Mesenchymal stem cell (in vitro differentiated cells and primary cell): ENCODE measurements around the gene GPX4.

ENCODE experiments used
- DNase-seq: peaks from one replicate; pipeline ENCODE4 v3.0.0-alpha.2; 2013
- H2AFZ ChIP-seq: one replicate; pipeline ENCODE4 v1.6.1; 2013; ENCODE audit warnings: low read depth, mild to moderate bottlenecking, control low read depth, inconsistent platforms, low read length, moderate library complexity
- H2AK5ac ChIP-seq: 2 replicates; pipeline ENCODE4 v1.6.1; 2013; ENCODE audit warnings: low read length, moderate library complexity, mild to moderate bottlenecking, inconsistent platforms; ENCODE audit not compliant: severe bottlenecking
- H2BK120ac ChIP-seq: one replicate; pipeline ENCODE4 v1.6.1; 2013; ENCODE audit warnings: low read depth, mild to moderate bottlenecking, inconsistent platforms, low read length, moderate library complexity
- H2BK12ac ChIP-seq, 2 experiments: one replicate each; pipeline ENCODE4 v1.6.1; 2013; ENCODE audit warnings: inconsistent platforms in 2 of 2, low read length in 2 of 2, mild to moderate bottlenecking in 2 of 2, moderate library complexity in 2 of 2, control low read depth in 1 of 2
- H2BK15ac ChIP-seq: one replicate; pipeline ENCODE4 v1.6.1; 2013; ENCODE audit warnings: mild to moderate bottlenecking, low read depth, inconsistent platforms; ENCODE audit not compliant: poor library complexity, severe bottlenecking
- H2BK5ac ChIP-seq: 2 replicates; pipeline ENCODE4 v1.6.1; 2013; ENCODE audit warnings: low read depth, mild to moderate bottlenecking, low read length, control low read depth, inconsistent platforms; ENCODE audit not compliant: poor library complexity, severe bottlenecking
- H3K14ac ChIP-seq, 2 experiments: one replicate each; pipeline ENCODE4 v1.6.1; 2013; ENCODE audit warnings: inconsistent platforms in 2 of 2, low read length in 2 of 2, control low read depth in 1 of 2, mild to moderate bottlenecking in 1 of 2, moderate library complexity in 1 of 2
- H3K18ac ChIP-seq, 2 experiments: one replicate each; pipeline ENCODE4 v1.6.1; 2013; ENCODE audit warnings: inconsistent platforms in 2 of 2, low read length in 2 of 2, control low read depth in 1 of 2, low read depth in 1 of 2, mild to moderate bottlenecking in 1 of 2
- H3K23ac ChIP-seq, 2 experiments: one replicate each; pipeline ENCODE4 v1.6.1; 2013; ENCODE audit warnings: inconsistent platforms in 2 of 2, low read length in 2 of 2, mild to moderate bottlenecking in 2 of 2, moderate library complexity in 2 of 2, control low read depth in 1 of 2
- H3K27ac ChIP-seq: 2 replicates; pipeline ENCODE4 v1.5.1; 2013; ENCODE audit warnings: mild to moderate bottlenecking, moderate library complexity, low read length, control low read depth, inconsistent platforms; ENCODE audit not compliant: poor library complexity, severe bottlenecking
- H3K27me3 ChIP-seq, 2 experiments: 2 replicates each; pipeline versions ENCODE4 v1.6.1 to v1.7.0; 2013; ENCODE audit warnings: low read length in 2 of 2, mild to moderate bottlenecking in 2 of 2, moderate library complexity in 2 of 2, control low read depth in 1 of 2, inconsistent platforms in 1 of 2; ENCODE audit not compliant: control insufficient read depth in 1 of 2, insufficient read depth in 1 of 2
- H3K36me3 ChIP-seq, 2 experiments: 2 replicates each; pipeline versions ENCODE4 v1.6.1 to v1.7.0; 2013; ENCODE audit warnings: low read length in 2 of 2, control low read depth in 1 of 2, inconsistent platforms in 1 of 2, low read depth in 1 of 2, mild to moderate bottlenecking in 1 of 2; ENCODE audit not compliant: insufficient read depth in 2 of 2, control insufficient read depth in 1 of 2
- H3K4ac ChIP-seq, 2 experiments: one replicate each; pipeline ENCODE4 v1.6.1; 2013; ENCODE audit warnings: inconsistent platforms in 2 of 2, low read length in 2 of 2, mild to moderate bottlenecking in 2 of 2, moderate library complexity in 2 of 2, control low read depth in 1 of 2, low read depth in 1 of 2
- H3K4me1 ChIP-seq: 2 replicates; pipeline ENCODE4 v1.6.1; 2013; ENCODE audit warnings: low read depth, low read length, control low read depth; ENCODE audit not compliant: control insufficient read depth, insufficient read depth
- H3K4me2 ChIP-seq: 2 replicates; pipeline ENCODE4 v1.6.1; 2013; ENCODE audit warnings: low read length, mild to moderate bottlenecking, inconsistent platforms; ENCODE audit not compliant: poor library complexity, severe bottlenecking
- H3K4me3 ChIP-seq, 2 experiments: 2 replicates each; pipeline versions ENCODE4 v1.5.1 to v1.7.0; 2013; ENCODE audit warnings: low read length in 2 of 2, mild to moderate bottlenecking in 2 of 2, control low read depth in 1 of 2, low read depth in 1 of 2; ENCODE audit not compliant: insufficient read depth in 1 of 2
- H3K79me1 ChIP-seq: replicated peaks from 2 replicates; pipeline ENCODE4 v1.6.1; 2013; ENCODE audit warnings: mild to moderate bottlenecking, control low read depth, low read length, inconsistent platforms; ENCODE audit not compliant: poor library complexity, severe bottlenecking
- H3K9ac ChIP-seq: 2 replicates; pipeline ENCODE4 v1.7.0; 2013; ENCODE audit warnings: mild to moderate bottlenecking, low read length, moderate library complexity
- H3K9me3 ChIP-seq: 2 replicates; pipeline ENCODE4 v1.7.0; 2013; ENCODE audit warnings: mild to moderate bottlenecking, low read length; ENCODE audit not compliant: control insufficient read depth
- H4K8ac ChIP-seq: one replicate; pipeline ENCODE4 v1.6.1; 2013; ENCODE audit warnings: inconsistent platforms, mild to moderate bottlenecking, low read length, moderate library complexity
- H4K91ac ChIP-seq: one replicate; pipeline ENCODE4 v1.6.1; 2013; ENCODE audit warnings: mild to moderate bottlenecking, low read length, inconsistent platforms
- WGBS: methylation state at CpG from one replicate; pipeline ENCODE4 v1.1.7; 2013; ENCODE audit warnings: mixed read lengths; 5-methylcytosine and 5-hydroxymethylcytosine counted together

The GPX4 gene

GRCh38 chr19:1082165-1082927, 21.4 kb upstream of the GPX4 start:
- no peak for DNase-seq
- H3K23ac ChIP-seq, result no peak overlapping the region
- no peak overlapping the region for H3K27ac ChIP-seq
- H3K36me3 ChIP-seq, result peaks cover 0 to 15% of the 10 kb centered on the region in 2 experiments
- no peak overlapping the region for H3K4me2 ChIP-seq
- no peak overlapping the region for H3K18ac ChIP-seq
- no peak overlapping the region for H2AK5ac ChIP-seq
- H4K91ac ChIP-seq, result no peak overlapping the region
- no peak overlapping the region for H2BK12ac ChIP-seq
- no peak overlapping the region for H3K4ac ChIP-seq
- no peak overlapping the region for H3K4me3 ChIP-seq
- no peaks in the 10 kb centered on the region for H3K79me1 ChIP-seq
- no peak overlapping the region for H3K14ac ChIP-seq
- H2AFZ ChIP-seq, result no peak overlapping the region
- H2BK120ac ChIP-seq, result no peak overlapping the region
- no peak overlapping the region for H3K9ac ChIP-seq
- no peak overlapping the region for H2BK5ac ChIP-seq
- WGBS, result 40% methylated on average over 50 of the region's 51 CpGs
- H3K9me3 ChIP-seq, result no peaks in the 10 kb centered on the region
- peak overlapping the region; percentile 41 for H2BK15ac ChIP-seq
- H4K8ac ChIP-seq, result peak overlapping the region; percentile 55
- H3K27me3 ChIP-seq, result peaks cover 0 to 9% of the 10 kb centered on the region in 2 experiments
- H3K4me1 ChIP-seq, result peaks cover 29% of the 10 kb centered on the region

- Histone ChIP-seq H2AK5ac (no peak overlapping the region), H3K9ac (no peak overlapping the region), H2AFZ (no peak overlapping the region), H2BK15ac (no peak overlapping the region), H2BK12ac (no peak overlapping the region), H4K91ac (no peak overlapping the region), H3K27ac (no peak overlapping the region), H3K79me1 (peaks cover 2% of the 10 kb centered on the region), H3K4ac (no peak overlapping the region), H4K8ac (no peak overlapping the region), H2BK120ac (no peak overlapping the region), H3K4me2 (no peak overlapping the region), H3K4me3 (no peak overlapping the region), H3K36me3 (peaks cover 7 to 24% of the 10 kb centered on the region in 2 experiments), H2BK5ac (no peak overlapping the region), H3K18ac (no peak overlapping the region), H3K9me3 (no peaks in the 10 kb centered on the region), H3K23ac (no peak overlapping the region), H3K4me1 (peaks cover 24% of the 10 kb centered on the region), H3K14ac (no peak overlapping the region), H3K27me3 (peaks cover 0 to 9% of the 10 kb centered on the region in 2 experiments)
- WGBS, result 95% methylated on average over 55 of the region's 59 CpGs
- no peak for DNase-seq
Measured at GRCh38 chr19:1082928-1083816, 20.6 kb upstream of the GPX4 start.

GRCh38 chr19:1084024-1084868, 19.5 kb upstream of the GPX4 start:
- H2BK120ac ChIP-seq, result no peak overlapping the region
- no peak overlapping the region for H2BK15ac ChIP-seq
- H3K27ac ChIP-seq, result no peak overlapping the region
- no peak overlapping the region for H3K4me2 ChIP-seq
- H4K91ac ChIP-seq, result no peak overlapping the region
- H2BK5ac ChIP-seq, result no peak overlapping the region
- no peak overlapping the region for H2BK12ac ChIP-seq
- 95% methylated on average over 43 of the region's 43 CpGs for WGBS
- H3K4me3 ChIP-seq, result no peak overlapping the region
- H3K27me3 ChIP-seq, result peaks cover 0 to 9% of the 10 kb centered on the region in 2 experiments
- H2AFZ ChIP-seq, result no peak overlapping the region
- H3K4me1 ChIP-seq, result peaks cover 24% of the 10 kb centered on the region
- H3K23ac ChIP-seq, result no peak overlapping the region
- H3K18ac ChIP-seq, result no peak overlapping the region
- DNase-seq, result no peak
- H3K4ac ChIP-seq, result no peak overlapping the region
- H2AK5ac ChIP-seq, result no peak overlapping the region
- no peak overlapping the region for H4K8ac ChIP-seq
- H3K14ac ChIP-seq, result no peak overlapping the region
- H3K9me3 ChIP-seq, result no peaks in the 10 kb centered on the region
- H3K9ac ChIP-seq, result no peak overlapping the region
- peaks cover 18 to 34% of the 10 kb centered on the region in 2 experiments for H3K36me3 ChIP-seq
- peaks cover 7% of the 10 kb centered on the region for H3K79me1 ChIP-seq
